GM06990 (cell line): ENCODE data around the gene HERC3.

Experiments used
- DNase-seq: peaks from one replicate; pipeline ENCODE4 v3.0.0-alpha.2; 2011; ENCODE audit not compliant: insufficient read length; ENCODE audit errors: extremely low read depth
- H3K27me3 ChIP-seq: replicated peaks from 2 replicates; pipeline ENCODE4 v1.6.0; 2011; ENCODE audit warnings: low read length; ENCODE audit not compliant: control insufficient read depth, insufficient read depth
- H3K36me3 ChIP-seq: 2 replicates; pipeline ENCODE4 v1.5.1; 2011; ENCODE audit warnings: low read length; ENCODE audit not compliant: control insufficient read depth, insufficient read depth
- H3K4me3 ChIP-seq: replicated peaks from 2 replicates; pipeline ENCODE4 v1.5.1; 2011; ENCODE audit warnings: low read depth, mild to moderate bottlenecking, control low read depth, low read length
- TF ChIP-seq, protein P1 (sequence below): IDR thresholded peaks from 2 replicates; pipeline ENCODE4 v1.5.1; 2011; ENCODE audit warnings: low read length, control low read depth, mild to moderate bottlenecking, inconsistent platforms; ENCODE audit not compliant: insufficient read depth, poor library complexity, severe bottlenecking

The HERC3 gene

DNA sequence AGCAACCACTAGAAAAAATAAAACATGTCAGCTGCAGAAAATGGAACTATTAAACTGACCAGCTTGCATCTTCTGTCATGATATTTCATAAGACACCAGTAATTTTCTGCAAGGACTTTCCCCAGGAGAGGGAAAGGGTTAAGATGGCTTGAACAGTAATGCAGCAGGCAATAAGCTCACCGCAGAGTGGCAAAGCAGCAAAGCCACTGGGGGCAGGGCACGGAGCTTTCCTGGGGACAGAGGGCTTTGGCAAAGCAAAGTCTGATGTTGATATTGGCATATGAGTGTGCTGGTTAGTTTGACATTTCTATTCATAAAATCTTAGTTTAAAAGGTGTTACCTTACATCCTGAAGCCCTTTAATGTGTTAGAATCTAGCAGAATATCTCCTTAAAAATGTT, 160.5 kb downstream of the HERC3 start:
- Histone ChIP-seq H3K4me3 (no peak overlapping the region), H3K36me3 (no peaks in the 10 kb centered on the region), H3K27me3 (no peaks in the 10 kb centered on the region)
- TF ChIP-seq, protein P1, sequence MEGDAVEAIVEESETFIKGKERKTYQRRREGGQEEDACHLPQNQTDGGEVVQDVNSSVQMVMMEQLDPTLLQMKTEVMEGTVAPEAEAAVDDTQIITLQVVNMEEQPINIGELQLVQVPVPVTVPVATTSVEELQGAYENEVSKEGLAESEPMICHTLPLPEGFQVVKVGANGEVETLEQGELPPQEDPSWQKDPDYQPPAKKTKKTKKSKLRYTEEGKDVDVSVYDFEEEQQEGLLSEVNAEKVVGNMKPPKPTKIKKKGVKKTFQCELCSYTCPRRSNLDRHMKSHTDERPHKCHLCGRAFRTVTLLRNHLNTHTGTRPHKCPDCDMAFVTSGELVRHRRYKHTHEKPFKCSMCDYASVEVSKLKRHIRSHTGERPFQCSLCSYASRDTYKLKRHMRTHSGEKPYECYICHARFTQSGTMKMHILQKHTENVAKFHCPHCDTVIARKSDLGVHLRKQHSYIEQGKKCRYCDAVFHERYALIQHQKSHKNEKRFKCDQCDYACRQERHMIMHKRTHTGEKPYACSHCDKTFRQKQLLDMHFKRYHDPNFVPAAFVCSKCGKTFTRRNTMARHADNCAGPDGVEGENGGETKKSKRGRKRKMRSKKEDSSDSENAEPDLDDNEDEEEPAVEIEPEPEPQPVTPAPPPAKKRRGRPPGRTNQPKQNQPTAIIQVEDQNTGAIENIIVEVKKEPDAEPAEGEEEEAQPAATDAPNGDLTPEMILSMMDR: no peak
- no peak for DNase-seq

DNA sequence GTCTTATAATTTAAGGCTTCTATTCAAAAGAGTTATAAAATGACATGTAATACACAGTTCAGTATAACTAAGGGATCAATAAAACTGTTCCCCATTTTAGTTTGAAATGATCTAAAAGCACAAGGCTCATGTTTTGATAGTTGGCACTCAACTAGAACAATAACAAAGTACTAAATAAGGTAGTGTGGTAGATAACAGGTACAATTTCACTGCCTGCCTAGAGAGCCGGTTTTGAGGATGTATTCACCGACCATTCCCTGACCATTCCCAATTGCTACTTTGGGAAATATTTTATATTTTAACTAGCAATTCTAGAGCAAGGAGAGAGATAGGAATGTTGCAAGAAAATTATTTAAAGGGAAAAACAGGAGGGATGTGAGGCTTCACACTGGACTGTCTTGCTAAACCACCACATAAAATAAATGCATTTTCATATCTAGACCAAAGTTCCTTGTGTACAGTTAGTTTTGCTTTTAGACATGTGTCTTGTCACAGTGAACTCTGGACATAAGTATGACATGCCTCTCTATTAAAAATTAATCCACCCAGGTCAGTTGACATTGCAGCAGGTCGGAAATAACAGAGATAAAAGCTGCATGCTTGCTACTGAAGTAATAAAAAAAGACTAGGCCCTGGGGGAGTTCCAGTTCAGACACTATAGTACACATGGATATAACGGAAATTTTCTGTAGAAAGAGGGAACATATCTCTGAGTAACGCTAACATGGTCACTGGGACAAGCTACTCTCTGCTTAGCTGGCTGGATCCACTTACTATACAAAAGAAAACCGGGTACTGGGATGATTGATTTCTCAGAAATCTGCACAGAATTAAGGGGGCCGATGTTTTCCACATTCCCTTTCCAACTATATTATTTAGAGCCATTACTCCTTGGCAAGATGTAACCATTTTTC, 161.6 kb downstream of the HERC3 start:
- H3K4me3 ChIP-seq: no peak overlapping the region
- H3K36me3 ChIP-seq: no peaks in the 10 kb centered on the region
- TF ChIP-seq, protein P1: no peak
- no peaks in the 10 kb centered on the region for H3K27me3 ChIP-seq
- no peak for DNase-seq

DNA sequence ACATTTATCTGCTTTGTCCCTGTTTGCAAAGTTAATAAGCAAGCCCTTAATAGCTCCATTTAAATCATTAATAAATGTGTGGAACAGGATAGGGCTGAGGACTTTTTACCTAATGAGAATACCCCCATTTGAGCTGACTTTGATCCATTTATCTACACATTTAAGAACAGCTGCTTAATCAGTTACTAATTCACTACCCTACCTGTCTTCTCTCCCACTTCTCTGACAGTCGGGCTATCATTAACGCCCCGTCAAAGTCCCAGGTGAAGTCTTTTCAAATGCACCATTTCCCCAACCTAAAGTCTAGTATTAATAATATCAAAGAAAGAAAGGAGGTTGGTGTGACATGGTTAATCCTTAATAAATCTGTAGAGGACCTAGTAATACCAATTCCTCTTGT, 162.5 kb downstream of the HERC3 start:
- DNase-seq: no peak
- Histone ChIP-seq H3K27me3 (no peaks in the 10 kb centered on the region), H3K4me3 (no peak overlapping the region), H3K36me3 (no peaks in the 10 kb centered on the region)
- TF ChIP-seq, protein P1: no peak

DNA sequence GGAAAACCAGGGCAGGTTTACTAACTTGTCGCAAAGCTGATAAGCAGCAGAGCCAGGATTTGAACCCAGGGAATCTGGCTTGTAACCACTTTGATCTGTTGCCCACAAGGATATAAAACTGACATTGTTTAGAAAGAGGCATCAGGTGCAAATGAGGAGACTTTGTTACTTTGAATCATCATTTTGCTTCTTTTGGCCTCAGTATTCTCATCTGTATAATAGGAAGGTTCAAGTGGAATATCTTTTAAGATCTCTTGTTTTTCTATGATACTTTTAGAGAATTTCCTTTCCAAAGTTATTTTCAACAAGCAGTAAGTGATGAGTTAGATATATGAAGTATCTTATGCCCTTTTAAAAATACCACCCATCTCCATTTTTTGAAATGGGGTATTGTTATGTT, 163.2 kb downstream of the HERC3 start:
- no peaks in the 10 kb centered on the region for H3K36me3 ChIP-seq
- TF ChIP-seq, protein P1: no peak
- DNase-seq: no peak
- no peaks in the 10 kb centered on the region for H3K27me3 ChIP-seq
- H3K4me3 ChIP-seq: no peak overlapping the region

DNA sequence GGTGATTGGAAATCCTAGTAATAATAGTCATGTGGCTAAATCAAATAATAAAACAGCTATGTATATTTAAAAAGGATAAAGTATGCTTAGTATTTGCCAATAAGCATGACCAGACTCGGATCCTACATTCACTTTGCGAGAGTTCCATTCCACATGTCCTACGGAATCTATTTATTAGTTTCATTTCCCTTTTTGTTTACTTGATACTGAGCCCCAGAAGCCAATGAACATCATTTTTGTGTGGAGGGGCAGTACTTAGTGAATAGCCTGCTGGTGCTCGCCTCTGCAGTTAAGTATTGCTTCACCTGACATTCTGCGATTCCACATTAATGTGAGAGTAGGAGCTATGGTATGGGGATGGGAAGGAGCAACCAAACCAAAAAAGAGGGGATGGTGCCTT, 163.9 kb downstream of the HERC3 start:
- Histone ChIP-seq H3K27me3 (no peaks in the 10 kb centered on the region), H3K36me3 (no peaks in the 10 kb centered on the region), H3K4me3 (no peak overlapping the region)
- DNase-seq: no peak
- TF ChIP-seq, protein P1: no peak

DNA sequence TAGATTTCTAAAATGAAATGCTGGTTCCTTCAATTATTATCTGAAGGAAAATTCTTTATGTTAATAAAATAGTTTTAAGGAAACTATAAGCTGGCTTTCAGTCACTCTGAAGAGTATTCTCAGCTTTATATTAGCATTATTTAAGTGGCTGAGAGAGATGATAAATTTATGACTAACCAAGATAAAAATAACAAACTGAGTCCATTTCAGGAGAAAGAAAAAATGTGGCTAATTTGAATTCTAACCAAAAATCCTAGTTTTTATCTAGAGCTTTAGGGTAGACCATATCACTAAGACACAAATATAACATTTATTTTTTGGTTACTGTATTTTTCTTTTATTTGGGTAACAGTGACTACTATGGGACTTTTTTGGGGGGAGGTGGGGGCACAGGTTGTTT, 164.8 kb downstream of the HERC3 start:
- H3K4me3 ChIP-seq: no peak overlapping the region
- H3K36me3 ChIP-seq: no peaks in the 10 kb centered on the region
- no peak for DNase-seq
- TF ChIP-seq, protein P1: no peak
- no peaks in the 10 kb centered on the region for H3K27me3 ChIP-seq
